ENCODE results near the gene NUAK2.
"Not testable (repeated sequence)": the region's sequence is repeated elsewhere in the genome, so short reads cannot be mapped to it uniquely, and the experiment has no call there.

The NUAK2 gene

GRCh38 chr1:205321162-205321958, at the start of gene NUAK2:
Gene NUAK2 (minus strand): TSS chr1:205321745. CDS start chr1:205321628, 117 bp downstream.
- no peak for TF ChIP-seq JUND (IDR thresholded peaks at IDR 0.05; ENCODE audit: low read depth)
- DNase-seq (ENCODE audit: low read depth in 1 of 2, low spot score in 1 of 2) = peak; percentile 92 to 97
- in situ Hi-C loops (cut with HindIII; ENCODE audit: low pct_unique_long_range_greater_than_20kb, low sequenced_read_pairs) = no loop called here

GRCh38 chr1:205370780-205371179, 49.2 kb upstream of the NUAK2 start:
- no peak for DNase-seq (ENCODE audit: low read depth in 1 of 2, low spot score in 1 of 2)
- no peak for TF ChIP-seq JUND (IDR thresholded peaks at IDR 0.05; ENCODE audit: low read depth)
- in situ Hi-C loops (cut with HindIII; ENCODE audit: low pct_unique_long_range_greater_than_20kb, low sequenced_read_pairs) = no loop called here

- no peak for DNase-seq (ENCODE audit: low read depth in 1 of 2, low spot score in 1 of 2)
- TF ChIP-seq JUND (IDR thresholded peaks at IDR 0.05; ENCODE audit: low read depth) = no peak
- in situ Hi-C loops (cut with HindIII; ENCODE audit: low pct_unique_long_range_greater_than_20kb, low sequenced_read_pairs) = no loop called here
Observed at GRCh38 chr1:205369701-205370123, 48.2 kb upstream of the NUAK2 start.

GRCh38 chr1:205368478-205368877, 46.9 kb upstream of the NUAK2 start:
- DNase-seq (ENCODE audit: low read depth in 1 of 2, low spot score in 1 of 2) = no peak
- no peak for TF ChIP-seq JUND (IDR thresholded peaks at IDR 0.05; ENCODE audit: low read depth)
- in situ Hi-C loops (cut with HindIII; ENCODE audit: low pct_unique_long_range_greater_than_20kb, low sequenced_read_pairs) = no loop called here

- in situ Hi-C loops (cut with HindIII; ENCODE audit: low pct_unique_long_range_greater_than_20kb, low sequenced_read_pairs) = no loop called here
- DNase-seq (ENCODE audit: low read depth in 1 of 2, low spot score in 1 of 2) = no peak
- TF ChIP-seq JUND (IDR thresholded peaks at IDR 0.05; ENCODE audit: low read depth) = no peak
Observed at GRCh38 chr1:205365945-205366463, 44.5 kb upstream of the NUAK2 start.

- DNase-seq (ENCODE audit: low read depth in 1 of 2, low spot score in 1 of 2); in situ Hi-C loops (cut with HindIII; ENCODE audit: low pct_unique_long_range_greater_than_20kb, low sequenced_read_pairs): not testable (repeated sequence)
Observed at GRCh38 chr1:205365086-205365485, 43.5 kb upstream of the NUAK2 start.

- TF ChIP-seq JUND (IDR thresholded peaks at IDR 0.05; ENCODE audit: low read depth) = no peak
- in situ Hi-C loops (cut with HindIII; ENCODE audit: low pct_unique_long_range_greater_than_20kb, low sequenced_read_pairs) = no loop called here
- no peak for DNase-seq (ENCODE audit: low read depth in 1 of 2, low spot score in 1 of 2)
Observed at GRCh38 chr1:205360891-205361290, 39.3 kb upstream of the NUAK2 start.

GRCh38 chr1:205359771-205360565, 38.4 kb upstream of the NUAK2 start:
- DNase-seq (ENCODE audit: low read depth in 1 of 2, low spot score in 1 of 2) = no peak
- in situ Hi-C loops (cut with HindIII; ENCODE audit: low pct_unique_long_range_greater_than_20kb, low sequenced_read_pairs) = no loop called here
- no peak for TF ChIP-seq JUND (IDR thresholded peaks at IDR 0.05; ENCODE audit: low read depth)

- in situ Hi-C loops (cut with HindIII; ENCODE audit: low pct_unique_long_range_greater_than_20kb, low sequenced_read_pairs) = no loop called here
- TF ChIP-seq JUND (IDR thresholded peaks at IDR 0.05; ENCODE audit: low read depth) = no peak
- DNase-seq (ENCODE audit: low read depth in 1 of 2, low spot score in 1 of 2) = no peak
Observed at GRCh38 chr1:205358579-205358978, 37.0 kb upstream of the NUAK2 start.

GRCh38 chr1:205357567-205357966, 36.0 kb upstream of the NUAK2 start:
- TF ChIP-seq JUND (IDR thresholded peaks at IDR 0.05; ENCODE audit: low read depth) = no peak
- in situ Hi-C loops (cut with HindIII; ENCODE audit: low pct_unique_long_range_greater_than_20kb, low sequenced_read_pairs) = no loop called here
- no peak for DNase-seq (ENCODE audit: low read depth in 1 of 2, low spot score in 1 of 2)

- in situ Hi-C loops (cut with HindIII; ENCODE audit: low pct_unique_long_range_greater_than_20kb, low sequenced_read_pairs) = no loop called here
- no peak for DNase-seq (ENCODE audit: low read depth in 1 of 2, low spot score in 1 of 2)
- TF ChIP-seq JUND (IDR thresholded peaks at IDR 0.05; ENCODE audit: low read depth) = no peak
Observed at GRCh38 chr1:205356440-205357139, 35.0 kb upstream of the NUAK2 start, which contains the start of gene KLHDC8A. Gene KLHDC8A (minus strand): TSS chr1:205356922. CDS start chr1:205343604, 13,318 bp downstream.

GRCh38 chr1:205355075-205355453, 33.5 kb upstream of the NUAK2 start:
- in situ Hi-C loops (cut with HindIII; ENCODE audit: low pct_unique_long_range_greater_than_20kb, low sequenced_read_pairs) = no loop called here
- no peak for TF ChIP-seq JUND (IDR thresholded peaks at IDR 0.05; ENCODE audit: low read depth)
- peak in 1 of 2 experiments; percentile 72 for DNase-seq (ENCODE audit: low read depth in 1 of 2, low spot score in 1 of 2)

All from T47D (cell line).